ENCODE measurements around the gene TAF1C.

The TAF1C gene

DNA sequence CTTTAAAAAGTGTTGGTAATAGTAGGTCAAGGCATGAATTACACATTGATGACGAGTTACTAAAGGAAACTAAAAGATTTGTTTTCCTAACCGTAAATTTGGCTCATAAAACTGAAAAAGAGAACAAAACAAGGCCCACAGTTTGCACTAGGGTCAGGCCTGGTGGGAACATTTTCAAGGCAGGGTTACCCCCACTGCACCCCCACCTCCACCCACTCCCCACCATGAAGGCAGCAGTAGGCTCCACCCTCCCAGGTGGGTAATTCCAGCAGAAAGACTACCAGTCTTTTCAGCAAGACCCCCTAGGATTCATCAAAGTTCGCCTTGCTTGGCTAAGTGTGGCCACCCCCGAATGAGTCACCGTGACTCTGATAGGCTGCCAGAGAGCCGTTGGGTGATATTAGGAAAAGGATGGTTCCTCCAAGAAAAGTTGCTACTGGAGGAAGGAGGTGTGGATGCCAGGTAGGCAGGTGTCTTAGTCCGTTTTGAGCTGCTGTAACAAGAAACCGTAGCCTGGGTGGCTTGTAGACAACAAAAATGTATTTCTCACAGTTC lies 33.1 kb downstream of the TAF1C start:
- DNase-seq = no peak

GRCh38 chr16:84150926-84151325 lies 35.9 kb downstream of the TAF1C start:
- DNase-seq = no peak

- peak; percentile 96 for DNase-seq
Observed at GRCh38 chr16:84144859-84145639, 41.8 kb downstream of the TAF1C start, which contains the start of the genes DNAAF1 and HSDL1. DNAAF1 (plus strand) TSS chr16:84145308; CDS start chr16:84145441, 133 bp downstream. HSDL1 (minus strand) TSS chr16:84145177; CDS start chr16:84131321, 13,856 bp downstream.

DNA sequence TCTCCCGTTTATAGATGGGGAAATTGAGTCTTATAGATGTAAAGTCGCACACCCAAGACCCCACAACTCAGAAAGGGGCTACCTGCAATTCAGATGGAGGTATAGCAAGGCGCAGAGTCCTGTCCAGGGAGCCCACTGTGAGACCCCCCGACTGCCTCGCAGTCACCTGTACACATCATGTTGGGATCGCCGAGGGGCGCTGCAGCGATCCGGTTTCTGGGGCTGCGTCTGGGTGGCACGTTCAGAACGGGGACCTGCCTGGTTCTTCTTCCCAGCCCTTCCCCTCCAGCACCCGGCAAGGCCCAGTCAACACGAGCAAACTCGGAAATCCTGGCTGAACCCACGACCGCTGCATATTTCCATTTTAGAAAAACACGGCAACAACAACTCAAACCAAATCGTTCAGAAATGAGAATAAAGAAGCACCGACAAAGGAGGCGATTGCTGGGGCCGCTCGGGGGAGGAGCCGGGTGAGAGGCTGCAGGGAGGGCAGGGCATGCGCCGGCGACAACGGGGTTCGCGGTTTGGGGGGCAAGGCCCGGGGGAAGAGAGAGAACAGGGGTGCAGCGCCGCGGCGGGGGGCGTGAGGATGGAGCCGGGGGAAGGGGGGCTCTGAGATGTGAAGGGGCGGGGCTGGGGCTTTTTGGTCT lies 42.5 kb downstream of the TAF1C start:
- DNase-seq = peak; percentile 50

DNA sequence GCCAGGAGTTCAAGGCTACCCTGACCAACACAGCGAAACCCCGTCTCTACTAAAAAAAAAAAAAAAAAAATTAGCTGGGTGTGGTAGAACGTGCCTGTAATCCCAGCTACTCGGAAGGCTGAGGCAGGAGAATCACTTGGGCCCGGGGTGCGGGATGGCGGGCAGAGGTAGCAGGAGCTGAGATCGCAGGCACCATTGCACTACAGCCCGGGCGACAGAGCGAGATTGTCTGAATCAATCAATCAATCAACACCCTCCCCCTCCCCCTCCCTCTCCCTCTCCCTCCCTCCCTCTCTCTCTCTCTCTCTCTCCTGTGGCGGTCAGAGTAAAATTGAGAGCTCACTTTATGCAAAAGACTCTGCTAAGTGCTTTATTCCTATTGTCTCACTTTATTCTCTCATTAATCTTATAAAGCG lies 43.1 kb downstream of the TAF1C start:
- peak; percentile 12 for DNase-seq

DNA sequence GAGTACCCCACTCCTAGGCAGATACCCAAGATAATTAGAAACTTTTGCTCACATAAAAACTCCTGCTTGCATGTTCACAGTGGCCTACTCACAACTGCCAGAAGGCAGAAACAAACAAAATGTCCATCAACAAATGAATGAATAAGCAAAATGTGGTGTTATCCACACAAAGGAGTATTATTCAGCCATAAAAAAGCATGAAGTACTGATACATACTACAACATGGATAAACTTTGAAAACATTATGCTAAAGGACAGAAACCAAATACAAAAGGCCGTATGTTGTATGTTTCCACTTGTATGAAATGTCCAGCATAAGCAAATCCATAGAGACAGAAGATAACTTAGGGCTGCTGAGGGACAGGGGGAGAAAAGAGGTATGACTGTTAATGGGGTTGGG lies 43.8 kb downstream of the TAF1C start:
- no peak for DNase-seq

DNA sequence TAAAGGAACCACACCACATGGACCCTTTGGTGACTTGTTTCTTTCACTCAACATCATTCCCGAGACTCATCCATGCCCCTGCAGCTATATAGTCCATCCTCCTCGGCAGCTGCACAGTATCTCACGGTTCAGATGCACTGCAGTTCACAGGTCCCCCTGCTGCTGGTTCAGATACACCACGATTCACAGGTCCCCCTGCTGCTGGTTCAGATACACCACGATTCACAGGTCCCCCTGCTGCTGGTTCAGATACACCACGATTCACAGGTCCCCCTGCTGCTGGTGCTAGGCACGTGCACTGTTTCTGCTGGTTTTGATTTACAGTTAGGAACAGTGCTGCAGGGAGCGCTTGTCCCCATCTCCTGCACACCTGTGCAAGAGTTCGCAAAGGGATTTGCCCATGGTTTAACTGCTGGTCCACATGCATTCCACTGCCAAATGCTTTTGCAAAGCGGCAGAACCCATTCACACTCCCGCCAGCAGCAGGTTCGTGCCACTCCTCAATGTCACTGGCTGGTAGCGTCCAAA lies 45.6 kb downstream of the TAF1C start:
- peak; percentile 12 for DNase-seq

GRCh38 chr16:84139628-84140258 lies 47.1 kb downstream of the TAF1C start:
- no peak for DNase-seq

- peak; percentile 48 for DNase-seq
Observed at GRCh38 chr16:84138824-84139627, 47.8 kb downstream of the TAF1C start.

- no peak for DNase-seq
Observed at GRCh38 chr16:84138500-84138823, 48.4 kb downstream of the TAF1C start.

DNA sequence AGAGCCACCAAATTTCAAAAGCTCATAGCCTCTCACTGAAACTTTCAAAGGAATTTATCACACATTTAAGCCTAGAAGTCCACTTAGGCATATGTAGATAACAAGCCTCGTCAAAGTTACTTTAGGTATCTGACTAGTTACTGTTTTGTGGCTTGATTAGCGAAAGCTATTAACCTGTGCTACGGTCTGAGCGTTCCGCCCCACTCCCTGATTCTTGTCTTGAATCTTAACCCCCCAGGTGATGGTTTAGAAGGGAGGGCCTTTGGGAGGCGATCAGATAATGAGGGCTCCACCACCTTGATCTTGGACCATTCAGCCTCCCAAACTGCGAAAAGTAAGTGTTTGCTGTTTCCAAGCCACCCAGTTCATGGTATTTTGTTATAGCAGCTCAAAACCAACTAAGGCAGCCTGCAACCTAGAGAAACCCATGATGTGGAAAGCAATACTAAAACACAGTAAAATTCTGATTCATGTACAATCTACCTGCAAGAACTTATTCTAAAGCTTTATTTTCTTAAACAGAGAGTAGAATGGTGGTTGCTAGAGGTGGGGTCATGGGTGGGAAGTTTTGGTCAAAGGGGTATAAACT lies 49.0 kb downstream of the TAF1C start:
- DNase-seq = no peak

DNA sequence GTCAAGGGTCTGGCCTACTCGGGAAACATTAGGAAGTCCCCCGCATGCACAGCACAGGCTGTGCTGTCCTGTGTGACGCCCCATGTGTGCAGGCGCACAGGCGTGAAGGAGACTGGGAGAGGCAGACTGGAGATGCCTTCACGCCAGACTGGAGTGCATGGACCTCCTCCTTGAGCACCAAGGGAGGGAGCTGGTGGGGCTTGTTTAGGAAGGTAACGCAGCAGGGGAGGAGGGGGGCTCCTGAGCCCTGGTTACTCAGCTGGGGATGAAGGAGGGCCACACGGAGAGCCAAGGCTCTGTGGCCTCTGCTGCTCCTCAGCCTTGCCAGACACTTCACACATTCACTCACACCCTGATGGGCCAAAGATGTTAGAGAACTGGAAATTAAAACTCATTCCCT lies 49.6 kb downstream of the TAF1C start:
- DNase-seq = no peak

- no peak for DNase-seq
Observed at GRCh38 chr16:84136331-84137125, 50.3 kb downstream of the TAF1C start.

- no peak for DNase-seq
Observed at GRCh38 chr16:84132527-84133285, 54.2 kb downstream of the TAF1C start.

DNA sequence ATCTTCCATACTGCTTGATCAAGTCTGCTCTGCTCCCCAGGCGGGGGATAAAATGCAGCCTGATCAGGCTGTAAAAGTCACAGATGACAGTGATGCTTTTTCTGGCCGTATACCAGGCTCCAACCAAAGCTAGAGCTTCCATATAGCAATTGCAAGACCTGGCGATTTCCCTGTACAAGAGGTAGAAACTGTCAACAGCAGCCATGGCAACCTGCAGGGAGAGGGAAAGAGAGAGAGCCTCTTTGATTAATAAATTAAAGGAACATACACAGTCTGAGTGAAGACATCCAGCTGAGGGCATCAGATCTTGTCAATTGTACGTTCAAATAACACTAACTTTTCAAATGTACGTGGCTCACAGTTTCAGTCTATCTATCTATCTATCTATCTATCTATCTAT lies 55.7 kb downstream of the TAF1C start:
- DNase-seq = no peak
